ENCODE results near the gene CD80. TPM values are rescaled to one million over a fixed set of nuclear protein-coding genes. Genes with fewer than 3 reads are reported as not detected.
A peak's percentile ranks its signal among the peaks of the same experiment; 100 is the strongest.

CD80 gene
- polyA plus RNA-seq, 10 donors, result 0.08 to 0.58 (median 0.15) TPM; not detected in 4

DNA sequence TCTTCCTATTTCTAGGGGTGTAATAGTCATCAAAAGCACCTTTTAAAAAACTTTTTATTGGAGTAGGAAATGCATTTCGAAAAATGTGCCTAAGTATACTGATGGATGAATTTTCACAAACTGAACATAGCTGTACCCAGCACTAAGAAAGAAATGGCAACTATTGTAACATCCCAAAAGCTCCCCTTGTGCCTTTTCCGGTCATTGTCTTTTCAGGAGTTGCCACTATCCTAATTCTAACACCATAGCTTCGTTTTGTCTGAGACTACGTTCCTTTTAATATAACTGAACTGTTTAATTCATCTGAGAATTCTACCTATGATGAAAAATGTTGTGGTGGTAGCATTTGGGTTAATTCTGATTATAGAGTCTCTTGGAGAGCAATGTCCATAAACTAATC lies 59.1 kb downstream of the CD80 start:
- DNase-seq, result no peak

DNA sequence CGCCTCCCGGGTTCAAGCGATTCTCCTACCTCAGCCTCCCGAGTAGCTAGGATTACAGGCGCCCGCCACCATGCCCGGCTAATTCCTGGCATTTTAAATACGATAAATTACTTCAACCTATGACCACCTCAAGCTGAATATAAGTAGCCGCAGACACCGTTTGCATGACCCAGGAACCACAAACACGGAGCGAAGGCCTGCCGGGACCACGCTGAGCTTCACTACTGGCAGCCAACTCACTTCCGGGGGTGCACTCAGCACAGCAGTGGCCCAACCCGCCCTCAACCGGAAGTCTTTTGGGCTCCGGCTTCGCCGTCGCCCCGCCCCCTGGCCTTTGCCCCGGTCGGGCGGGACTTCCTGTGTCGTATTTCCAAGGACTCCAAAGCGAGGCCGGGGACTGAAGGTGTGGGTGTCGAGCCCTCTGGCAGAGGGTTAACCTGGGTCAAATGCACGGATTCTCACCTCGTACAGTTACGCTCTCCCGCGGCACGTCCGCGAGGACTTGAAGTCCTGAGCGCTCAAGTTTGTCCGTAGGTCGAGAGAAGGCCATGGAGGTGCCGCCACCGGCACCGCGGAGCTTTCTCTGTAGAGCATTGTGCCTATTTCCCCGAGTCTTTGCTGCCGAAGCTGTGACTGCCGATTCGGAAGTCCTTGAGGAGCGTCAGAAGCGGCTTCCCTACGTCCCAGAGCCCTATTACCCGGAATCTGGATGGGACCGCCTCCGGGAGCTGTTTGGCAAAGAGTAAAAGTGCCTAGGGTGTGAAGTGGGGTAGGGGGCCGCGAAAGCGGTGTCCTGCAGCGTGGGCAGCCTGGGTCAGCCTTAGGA lies 61.0 kb downstream of the CD80 start, which contains the start of gene TIMMDC1:
TSS of gene TIMMDC1 (plus strand) at position 362 of the 826 bp plus-strand sequence. CDS start at position 549, 187 bp downstream.
- DNase-seq, result peak; percentile 98 to 99 (median 98)

- DNase-seq, result peak; percentile 10 to 63 (median 31)
Observed at GRCh38 chr3:119497820-119498185, 61.6 kb downstream of the CD80 start.

DNA sequence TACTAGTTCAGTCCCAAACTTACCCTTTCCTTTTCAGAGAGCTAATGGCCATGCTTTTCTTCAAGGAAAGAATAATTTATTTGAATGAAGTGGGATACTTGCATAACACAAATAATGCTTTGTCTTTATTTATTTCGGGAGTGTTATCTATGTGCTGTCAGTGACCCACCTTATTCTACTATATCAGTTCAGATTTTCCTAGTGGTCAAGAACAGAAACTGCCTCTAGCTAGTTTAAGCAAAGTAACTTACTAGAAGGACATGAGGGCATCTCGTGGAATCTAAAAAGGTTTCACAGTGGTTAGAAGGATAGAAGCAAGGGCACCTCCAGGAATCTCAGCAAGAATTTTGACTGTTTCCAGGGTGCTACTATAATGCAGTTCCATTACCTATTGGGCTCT lies 64.8 kb downstream of the CD80 start:
- DNase-seq, result no peak

GRCh38 chr3:119492810-119493209 lies 66.6 kb downstream of the CD80 start:
- no peak for DNase-seq

- no peak for DNase-seq
Observed at GRCh38 chr3:119492128-119492527, 67.3 kb downstream of the CD80 start.

- DNase-seq, result no peak
Observed at GRCh38 chr3:119490153-119490552, 69.3 kb downstream of the CD80 start.

DNA sequence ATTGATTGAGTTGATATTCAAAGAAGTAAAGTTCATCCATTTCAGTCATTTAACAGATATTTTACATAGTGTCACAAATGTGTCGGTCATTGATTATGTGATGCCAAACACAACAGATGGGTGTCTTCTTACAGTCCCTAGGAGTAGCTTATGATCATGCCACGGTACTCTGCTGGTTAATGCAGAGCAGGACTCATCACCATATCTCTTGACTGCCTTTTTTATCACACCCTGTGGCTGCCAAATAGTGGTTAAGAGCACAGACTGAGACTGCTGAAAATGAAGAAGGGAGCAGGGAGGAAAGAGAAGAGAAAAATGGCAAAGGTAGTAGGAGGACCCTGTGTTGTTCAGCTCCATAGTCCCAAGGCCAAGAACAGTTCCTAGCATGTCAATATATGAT lies 73.9 kb downstream of the CD80 start:
- no peak for DNase-seq

DNA sequence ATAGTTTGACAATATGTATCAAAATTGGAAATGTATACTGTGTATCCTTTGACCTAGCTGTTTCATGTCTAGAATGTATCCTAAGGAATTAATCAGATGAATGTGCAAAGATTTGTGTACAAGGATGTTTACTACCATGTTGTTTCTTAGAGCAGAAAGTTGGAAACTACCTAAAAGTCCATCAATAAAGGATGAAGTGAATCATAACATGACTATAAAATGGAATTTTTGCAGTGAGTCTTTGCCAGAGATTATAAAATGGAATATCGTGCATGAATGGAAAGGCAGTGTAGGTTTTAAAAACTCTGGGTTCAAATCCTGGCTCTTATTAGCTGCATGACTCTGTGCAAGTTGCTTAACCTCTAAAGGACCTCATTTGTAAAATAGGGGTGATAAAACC lies 76.3 kb downstream of the CD80 start:
- DNase-seq, result no peak

DNA sequence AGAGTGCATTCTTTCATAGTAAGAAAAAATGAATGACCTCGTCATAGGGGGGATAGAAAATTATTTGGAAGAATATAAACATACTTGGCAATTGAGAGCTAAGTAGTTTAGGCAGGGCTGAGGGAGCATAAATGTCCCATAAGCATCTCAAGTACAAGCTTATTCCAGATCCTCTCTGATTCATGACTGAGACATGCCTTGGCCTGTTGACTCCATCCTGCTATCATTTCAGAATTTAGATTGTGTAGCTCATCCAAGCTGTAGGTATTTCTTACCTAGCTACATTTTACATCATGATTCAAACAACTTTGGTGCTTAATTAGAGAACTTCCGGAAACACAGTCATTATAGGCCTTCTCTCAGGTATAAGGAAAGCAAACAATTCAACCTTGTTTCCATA lies 78.3 kb downstream of the CD80 start:
- DNase-seq, result no peak

Other genes with a start within 250 kb of the CD80 start
- gene TMEM39A, start 96.0 kb downstream of the CD80 start, polyA plus RNA-seq (ENCODE audit: insufficient read length in 10 of 10), result 10 to 100 TPM; 36.9 to 52.8 (median 43.3) TPM
- 10 to 100 TPM in 8 of 10 donors, 1 to 10 TPM in 2; 9.6 to 16.5 (median 12.7) TPM for gene POGLUT1, start 90.7 kb downstream of the CD80 start, polyA plus RNA-seq (ENCODE audit: insufficient read length in 10 of 10)
- gene TIMMDC1, start 61.1 kb downstream of the CD80 start, polyA plus RNA-seq (ENCODE audit: insufficient read length in 10 of 10), result 10 to 100 TPM; 66.7 to 84.0 (median 74.9) TPM
- 1 to 10 TPM; 5.6 to 10.0 (median 8.2) TPM for gene ADPRH, start 19.9 kb upstream of the CD80 start, polyA plus RNA-seq (ENCODE audit: insufficient read length in 10 of 10)
- gene PLA1A, start 38.3 kb upstream of the CD80 start, polyA plus RNA-seq (ENCODE audit: insufficient read length in 10 of 10), result under 1 TPM in 5 of 10 donors, not detected in 5; 0.15 to 0.41 (median 0.25) TPM
- gene POPDC2, start 101.0 kb upstream of the CD80 start, polyA plus RNA-seq (ENCODE audit: insufficient read length in 10 of 10), result 10 to 100 TPM in 9 of 10 donors, 1 to 10 TPM in 1; 4.1 to 36.1 (median 25.3) TPM
- gene COX17, start 117.8 kb upstream of the CD80 start, polyA plus RNA-seq (ENCODE audit: insufficient read length in 10 of 10), result 10 to 100 TPM; 57.7 to 77.9 (median 68.0) TPM
- gene CFAP91, start 143.4 kb upstream of the CD80 start, polyA plus RNA-seq (ENCODE audit: insufficient read length in 10 of 10), result under 1 TPM; 0.27 to 0.98 (median 0.64) TPM
- under 1 TPM; 0.12 to 0.42 (median 0.28) TPM for gene NR1I2, start 222.5 kb upstream of the CD80 start, polyA plus RNA-seq (ENCODE audit: insufficient read length in 10 of 10)